CD14-positive monocyte (primary cell): ENCODE data around the gene KIF17. TPM values are rescaled to one million over a fixed set of nuclear protein-coding genes. Genes with fewer than 3 reads are reported as not detected.
A peak's percentile ranks its signal among the peaks of the same experiment; 100 is the strongest.

Experiments used
- DNase-seq, 3 donors: peaks; one replicate each; pipeline ENCODE4 v3.0.0-alpha.2; 2011 to 2022
- H2AFZ ChIP-seq: 2 replicates; pipeline ENCODE4 v1.6.0; 2012; ENCODE audit warnings: mild to moderate bottlenecking, low read depth, low read length, inconsistent platforms; ENCODE audit not compliant: insufficient read depth, poor library complexity, severe bottlenecking
- H3K27ac ChIP-seq, 2 donors: 1 replicate in 1 of 2; 2 replicates in 1 of 2; pipeline ENCODE4 v1.5.1; 2012 to 2013; ENCODE audit warnings: low read length in 2 of 2, control low read depth in 1 of 2, inconsistent platforms in 1 of 2, low read depth in 1 of 2, mild to moderate bottlenecking in 1 of 2
- H3K27me3 ChIP-seq, 2 donors: one replicate each; pipeline versions ENCODE4 v1.6.0 to v1.6.1; 2011 to 2013; ENCODE audit warnings: low read length in 2 of 2; ENCODE audit not compliant: control insufficient read depth in 2 of 2, insufficient read depth in 2 of 2
- H3K36me3 ChIP-seq, 2 donors: replicated peaks in 1 of 2; 1 replicate in 1 of 2; 2 replicates in 1 of 2; pipeline versions ENCODE4 v1.5.1 to v1.6.1; 2012 to 2013; ENCODE audit warnings: low read length in 2 of 2, control low read depth in 1 of 2, inconsistent platforms in 1 of 2, mild to moderate bottlenecking in 1 of 2; ENCODE audit not compliant: insufficient read depth in 2 of 2, control insufficient read depth in 1 of 2
- H3K4me1 ChIP-seq, 2 donors: 1 replicate in 1 of 2; 2 replicates in 1 of 2; pipeline versions ENCODE4 v1.5.1 to v1.6.1; 2012 to 2013; ENCODE audit warnings: low read length in 2 of 2, control low read depth in 1 of 2, inconsistent platforms in 1 of 2, mild to moderate bottlenecking in 1 of 2, moderate library complexity in 1 of 2; ENCODE audit not compliant: insufficient read depth in 2 of 2, control insufficient read depth in 1 of 2
- H3K4me2 ChIP-seq: replicated peaks from 2 replicates; pipeline ENCODE3; 2012; ENCODE audit warnings: low read length, moderate library complexity, mild to moderate bottlenecking; ENCODE audit not compliant: poor library complexity, severe bottlenecking; ENCODE audit errors: extremely low read depth
- H3K4me3 ChIP-seq, 3 experiments: fragments of 200-600 bp in 1 of 3; sonication (generic) in 1 of 3; replicated peaks in 1 of 3; 1 replicate in 2 of 3; 2 replicates in 1 of 3; pipeline ENCODE4 v1.5.1; 2011 to 2013; ENCODE audit warnings: low read length in 3 of 3, mild to moderate bottlenecking in 3 of 3, control low read depth in 2 of 3, low read depth in 2 of 3, inconsistent platforms in 1 of 3, moderate library complexity in 1 of 3
- H3K79me2 ChIP-seq: 2 replicates; pipeline ENCODE4 v1.6.0; 2012; ENCODE audit warnings: mild to moderate bottlenecking, control low read depth, inconsistent platforms, low read length, moderate library complexity; ENCODE audit not compliant: insufficient read depth
- H3K9ac ChIP-seq: 2 replicates; pipeline ENCODE4 v1.6.0; 2017; ENCODE audit warnings: low read length, mild to moderate bottlenecking; ENCODE audit not compliant: insufficient read depth, poor library complexity, severe bottlenecking
- H3K9me3 ChIP-seq, 2 donors: replicated peaks in 1 of 2; 1 replicate in 1 of 2; 2 replicates in 1 of 2; pipeline versions ENCODE4 v1.5.1 to v1.6.1; 2012 to 2013; ENCODE audit warnings: low read length in 2 of 2, control low read depth in 1 of 2; ENCODE audit not compliant: control insufficient read depth in 1 of 2, insufficient read depth in 1 of 2
- H4K20me1 ChIP-seq: 2 replicates; pipeline ENCODE4 v1.6.0; 2012; ENCODE audit warnings: mild to moderate bottlenecking, low read length, control low read depth, moderate library complexity; ENCODE audit not compliant: insufficient read depth
- H3K27ac Mint-ChIP-seq, 7 donors: one replicate each; pipeline ENCODE4 v1.8.0; 2020; ENCODE audit warnings: mild to moderate bottlenecking in 7 of 7, mixed read lengths in 7 of 7, moderate library complexity in 6 of 7, inconsistent platforms in 2 of 7
- H3K27me3 Mint-ChIP-seq, 3 donors: one replicate each; pipeline ENCODE4 v1.8.0; 2021 to 2022; ENCODE audit warnings: low read depth in 3 of 3, mild to moderate bottlenecking in 3 of 3, mixed read lengths in 3 of 3, moderate library complexity in 3 of 3, inconsistent platforms in 1 of 3
- H3K36me3 Mint-ChIP-seq, 2 donors: one replicate each; pipeline ENCODE4 v1.8.0; 2020; ENCODE audit warnings: mixed read lengths in 2 of 2, inconsistent platforms in 1 of 2, mild to moderate bottlenecking in 1 of 2
- H3K4me1 Mint-ChIP-seq: one replicate; pipeline ENCODE4 v1.8.0; 2020; ENCODE audit warnings: mild to moderate bottlenecking, mixed read lengths
- H3K4me3 Mint-ChIP-seq, 2 donors: one replicate each; pipeline ENCODE4 v1.8.0; 2020; ENCODE audit warnings: mild to moderate bottlenecking in 2 of 2, mixed read lengths in 2 of 2, moderate library complexity in 1 of 2
- H3K9me3 Mint-ChIP-seq, 7 donors: one replicate each; pipeline ENCODE4 v1.8.0; 2020 to 2022; ENCODE audit warnings: mixed read lengths in 7 of 7, mild to moderate bottlenecking in 6 of 7, moderate library complexity in 6 of 7, inconsistent platforms in 2 of 7
- CTCF ChIP-seq: fragments of 200-600 bp; IDR thresholded peaks from one replicate; pipeline ENCODE4 v1.8.0; 2022; ENCODE audit warnings: antibody characterized with exemption, mild to moderate bottlenecking
- WGBS: methylation state at CpG from one replicate; pipeline ENCODE4 v1.1.5; 2013; ENCODE audit warnings: missing lambda C conversion rate; ENCODE audit not compliant: insufficient coverage; 5-methylcytosine and 5-hydroxymethylcytosine counted together
- intact Hi-C, 2 donors: fragments of 100-400 bp; cut with micrococcal nuclease; formaldehyde crosslinking; loops; one replicate each; pipeline versions ENCODE4 v1.15.0 to v1.15.1; 2023
- polyA plus RNA-seq, 3 donors: library from polyadenylated mRNA; depleted of rRNA in 1 of 3; unstranded in 2 of 3; stranded (reverse) in 1 of 3; fragments of 300-500 nt in 2 of 3; fragments of >200 nt in 1 of 3; fragmentation: Illumina TruSeq in 2 of 3; gene quantifications; 1 replicate in 2 of 3; 2 replicates in 1 of 3; pipeline ENCODE4 v1.2.3, GENCODE V29; 2012 to 2021

KIF17 gene
- polyA plus RNA-seq, 3 donors = 0.16 TPM; not detected in 2

- Histone ChIP-seq H3K9ac (no peak overlapping the region), H3K27me3 (no peaks in the 10 kb centered on the region), H2AFZ (no peak overlapping the region), H4K20me1 (no peaks in the 10 kb centered on the region), H3K9me3 (peaks cover 0 to 4% of the 10 kb centered on the region in 2 donors), H3K4me3 (no peak overlapping the region), H3K4me1 (peaks cover 44 to 49% of the 10 kb centered on the region in 2 donors), H3K79me2 (peaks cover 6% of the 10 kb centered on the region), H3K36me3 (no peaks in the 10 kb centered on the region), H3K4me2 (no peak overlapping the region), H3K27ac (no peak overlapping the region)
- Mint-ChIP-seq H3K4me1 (peaks cover 53% of the 10 kb centered on the region), H3K4me3 (no peak overlapping the region), H3K27me3 (peaks cover 0 to 1% (median 1%) of the 10 kb centered on the region in 3 donors), H3K36me3 (peaks cover 2 to 7% of the 10 kb centered on the region in 2 donors), H3K27ac (peak overlapping the region in 1 of 7 donors; percentile 57), H3K9me3 (peaks cover 0 to 6% (median 4%) of the 10 kb centered on the region in 7 donors)
- no peak for DNase-seq
- intact Hi-C loops = no loop called here
- no peak for TF ChIP-seq CTCF
- 95% methylated on average over 9 of the region's 9 CpGs for WGBS
Observed at GRCh38 chr1:20681999-20682398, 35.8 kb downstream of the KIF17 start.

DNA sequence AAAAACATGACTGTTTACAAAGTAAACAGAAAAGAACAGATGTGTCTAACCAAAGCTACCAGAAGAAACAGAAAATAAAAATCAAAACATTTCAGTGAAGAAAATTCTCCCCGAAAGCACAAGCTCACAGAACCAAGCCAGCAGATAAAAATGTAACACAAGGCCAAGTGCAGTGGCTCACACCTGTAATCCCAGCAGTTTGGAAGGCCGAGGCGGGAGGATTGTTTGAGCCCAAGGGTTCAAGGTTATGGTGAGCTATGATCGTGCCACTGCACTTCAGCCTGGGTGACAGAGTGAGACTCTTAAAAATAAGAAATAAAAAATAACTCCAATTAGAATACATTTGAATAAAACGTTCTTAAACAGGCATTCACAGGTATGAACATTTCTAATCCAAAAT is 37.5 kb downstream of the KIF17 start:
- Mint-ChIP-seq H3K27me3 (peaks cover 0 to 1% (median 1%) of the 10 kb centered on the region in 3 donors), H3K36me3 (peaks cover 2 to 7% of the 10 kb centered on the region in 2 donors), H3K9me3 (peaks cover 0 to 6% (median 4%) of the 10 kb centered on the region in 7 donors), H3K4me3 (no peak overlapping the region), H3K4me1 (peaks cover 48% of the 10 kb centered on the region), H3K27ac (no peak overlapping the region)
- Histone ChIP-seq H4K20me1 (no peaks in the 10 kb centered on the region), H3K36me3 (no peaks in the 10 kb centered on the region), H3K9me3 (peaks cover 0 to 4% of the 10 kb centered on the region in 2 donors), H3K4me2 (no peak overlapping the region), H2AFZ (no peak overlapping the region), H3K4me3 (no peak overlapping the region), H3K27me3 (no peaks in the 10 kb centered on the region), H3K79me2 (peaks cover 6% of the 10 kb centered on the region), H3K4me1 (peaks cover 42 to 43% of the 10 kb centered on the region in 2 donors), H3K27ac (no peak overlapping the region), H3K9ac (no peak overlapping the region)
- intact Hi-C loops = no loop called here
- 100% methylated on average over 1 of the region's 5 CpGs for WGBS
- no peak for TF ChIP-seq CTCF
- DNase-seq = no peak
